Testis (tissue), 2 donors: ENCODE measurements around the gene UCHL1.

Experiments used
- CTCF ChIP-seq, 3 experiments: fragments of 450-650 bp in 2 of 3; fragments of 200-600 bp in 1 of 3; sonication (generic) in 1 of 3; IDR thresholded peaks; one replicate each; pipeline ENCODE4 v1.5.1; 2016 to 2019; ENCODE audit warnings: antibody characterized with exemption in 3 of 3, mild to moderate bottlenecking in 2 of 3, moderate library complexity in 1 of 3
- POLR2A ChIP-seq: fragments of 450-650 bp; IDR thresholded peaks from one replicate; pipeline ENCODE4 v1.6.1; 2017; ENCODE audit warnings: antibody characterized with exemption, mild to moderate bottlenecking, moderate library complexity

DNA sequence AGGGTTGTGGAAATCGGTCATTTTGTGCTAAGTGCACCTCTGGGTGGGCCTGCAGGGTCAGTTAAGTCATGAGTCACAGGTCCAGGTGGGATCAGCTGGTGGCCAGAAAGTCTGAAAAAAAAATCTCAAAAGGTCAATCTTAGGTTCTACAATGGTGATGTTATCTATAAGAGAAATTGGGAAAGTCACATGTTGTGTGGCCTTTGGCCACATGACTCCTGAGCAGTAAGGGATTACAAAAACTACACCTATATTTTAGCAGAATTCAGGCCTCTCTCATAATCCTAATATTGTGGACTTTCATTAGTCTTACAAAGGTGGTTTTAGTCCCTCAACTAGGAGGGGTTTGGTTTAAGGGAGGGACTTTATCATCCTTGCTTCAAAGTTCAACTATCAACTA lies 59.1 kb downstream of the UCHL1 start:
- TF ChIP-seq CTCF (IDR thresholded peaks at IDR 0.05) (no peak), POLR2A (no peak)
